ENCODE results near the gene CDK5.
"Not testable (repeated sequence)": the region's sequence is repeated elsewhere in the genome, so short reads cannot be mapped to it uniquely, and the experiment has no call there.

CDK5 gene

DNA sequence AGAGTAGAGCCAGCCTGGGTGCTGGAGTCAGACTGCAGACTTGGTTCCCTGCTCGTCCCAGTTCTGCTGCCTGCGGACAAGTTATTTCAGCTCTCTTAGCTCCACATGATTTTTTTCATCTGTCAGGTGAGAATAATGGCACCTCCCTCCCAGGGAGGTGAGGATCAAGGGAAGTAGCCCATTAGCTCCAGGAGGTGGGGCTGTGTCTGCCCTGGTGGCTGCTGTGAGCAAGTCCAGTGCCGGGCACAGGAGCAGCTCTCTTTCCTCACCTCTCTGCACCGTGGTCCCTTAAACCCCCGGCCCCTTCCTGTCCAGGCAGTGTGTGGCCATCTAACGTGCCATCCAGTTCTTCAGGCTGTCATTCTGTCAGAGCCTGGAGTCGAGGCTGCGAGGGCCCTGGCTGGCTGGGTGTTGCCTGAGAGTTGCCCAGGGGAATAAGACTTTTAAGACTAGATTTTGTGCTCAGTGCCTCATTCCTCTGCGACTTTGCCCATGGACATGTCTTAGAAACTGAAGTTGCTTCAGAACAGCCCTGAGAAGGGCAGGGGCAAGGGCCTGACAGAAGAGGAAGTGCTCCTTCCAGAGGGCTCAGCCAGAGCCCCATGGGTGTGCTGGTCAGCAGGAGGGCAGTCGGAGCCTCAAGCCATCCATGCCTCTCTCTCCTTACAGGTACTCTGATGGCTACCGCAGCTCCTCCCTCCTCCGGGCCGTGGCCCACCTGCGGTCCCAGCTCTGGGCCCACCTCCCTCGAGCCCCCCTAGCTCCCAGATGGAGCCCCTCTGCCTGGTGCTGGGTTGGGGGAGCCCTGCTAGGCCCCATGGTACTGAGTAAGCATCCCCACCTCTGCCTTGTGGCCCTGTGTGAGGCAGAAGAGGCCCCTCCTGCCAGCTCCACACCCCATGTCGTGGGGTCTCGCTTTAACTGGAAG is 24.5 kb downstream of the CDK5 start:
- DNase-seq: no peak

- no peak for DNase-seq
Observed at GRCh38 chr7:151031011-151031410, 26.7 kb downstream of the CDK5 start.

DNA sequence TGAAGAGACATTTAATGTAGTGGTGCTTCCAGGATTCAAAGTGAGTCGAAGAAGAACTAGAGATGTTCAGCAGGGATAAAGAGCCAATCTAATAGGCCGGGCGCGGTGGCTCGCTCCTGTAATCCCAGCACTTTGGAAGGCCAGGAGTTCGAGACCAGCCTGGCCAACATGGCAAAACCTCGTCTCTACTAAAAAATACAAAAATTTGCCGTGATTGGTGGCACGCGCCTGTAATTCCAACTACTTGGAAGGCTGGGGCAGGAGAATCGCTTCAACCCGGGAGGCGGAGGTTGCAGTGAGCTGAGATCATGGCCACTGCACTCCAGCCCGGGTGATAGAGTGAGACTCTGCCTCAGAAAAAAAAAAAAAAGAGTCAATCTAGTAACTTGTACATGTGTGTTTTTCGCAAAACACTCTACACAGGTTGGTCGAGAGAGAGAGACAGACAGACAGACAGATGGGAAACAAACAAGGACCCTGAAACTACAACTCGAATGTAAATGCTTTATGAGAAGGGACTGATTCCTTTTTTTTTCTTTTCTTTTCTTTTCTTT is 28.7 kb downstream of the CDK5 start:
- no peak for DNase-seq

DNA sequence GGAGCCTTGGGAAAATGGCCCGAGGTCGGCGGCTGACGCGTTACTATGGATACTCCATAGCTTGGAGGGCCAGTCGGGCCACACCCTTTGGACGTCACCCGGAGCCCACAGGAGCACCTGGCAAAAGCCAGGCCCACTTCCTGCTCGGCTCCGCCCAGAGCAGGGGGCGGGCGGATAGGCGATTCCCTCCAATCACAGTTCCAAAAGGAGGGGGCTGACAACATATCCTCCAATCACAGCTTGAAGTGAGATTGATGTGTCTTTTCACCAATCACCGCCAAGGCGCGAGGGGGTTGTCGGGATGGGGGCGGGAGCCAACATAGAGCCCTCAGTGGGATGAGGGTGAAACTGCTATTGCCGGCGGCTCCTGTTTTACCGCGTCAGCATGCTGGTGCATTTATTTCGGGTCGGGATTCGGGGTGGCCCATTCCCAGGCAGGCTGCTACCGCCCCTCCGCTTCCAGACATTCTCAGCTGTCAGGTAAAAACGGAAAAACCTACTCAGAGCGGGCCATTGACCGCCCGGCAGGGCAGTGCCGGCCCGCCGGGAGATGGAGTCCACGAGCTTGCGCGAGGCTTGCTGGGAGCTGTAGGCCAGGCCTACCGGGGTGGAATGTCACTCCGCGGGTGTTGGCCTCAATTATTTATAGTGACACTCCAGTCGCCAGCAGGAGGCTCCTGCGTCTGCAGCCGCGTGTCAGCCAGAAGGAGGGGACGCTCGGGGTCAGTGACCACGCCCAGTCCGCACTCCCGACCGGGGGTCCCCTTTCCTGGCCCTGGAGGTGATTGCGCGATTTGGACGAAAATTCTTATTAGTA is 29.4 kb downstream of the CDK5 start, which contains the start of gene ABCB8:
Gene ABCB8, plus strand, starts transcription at position 320 of the 817 bp plus-strand sequence. Its CDS starts 66 bp downstream, at position 386.
- peak; percentile 88 to 95 (median 92) for DNase-seq

GRCh38 chr7:151027728-151028130 is 30.0 kb downstream of the CDK5 start:
- not testable (repeated sequence) for DNase-seq

DNA sequence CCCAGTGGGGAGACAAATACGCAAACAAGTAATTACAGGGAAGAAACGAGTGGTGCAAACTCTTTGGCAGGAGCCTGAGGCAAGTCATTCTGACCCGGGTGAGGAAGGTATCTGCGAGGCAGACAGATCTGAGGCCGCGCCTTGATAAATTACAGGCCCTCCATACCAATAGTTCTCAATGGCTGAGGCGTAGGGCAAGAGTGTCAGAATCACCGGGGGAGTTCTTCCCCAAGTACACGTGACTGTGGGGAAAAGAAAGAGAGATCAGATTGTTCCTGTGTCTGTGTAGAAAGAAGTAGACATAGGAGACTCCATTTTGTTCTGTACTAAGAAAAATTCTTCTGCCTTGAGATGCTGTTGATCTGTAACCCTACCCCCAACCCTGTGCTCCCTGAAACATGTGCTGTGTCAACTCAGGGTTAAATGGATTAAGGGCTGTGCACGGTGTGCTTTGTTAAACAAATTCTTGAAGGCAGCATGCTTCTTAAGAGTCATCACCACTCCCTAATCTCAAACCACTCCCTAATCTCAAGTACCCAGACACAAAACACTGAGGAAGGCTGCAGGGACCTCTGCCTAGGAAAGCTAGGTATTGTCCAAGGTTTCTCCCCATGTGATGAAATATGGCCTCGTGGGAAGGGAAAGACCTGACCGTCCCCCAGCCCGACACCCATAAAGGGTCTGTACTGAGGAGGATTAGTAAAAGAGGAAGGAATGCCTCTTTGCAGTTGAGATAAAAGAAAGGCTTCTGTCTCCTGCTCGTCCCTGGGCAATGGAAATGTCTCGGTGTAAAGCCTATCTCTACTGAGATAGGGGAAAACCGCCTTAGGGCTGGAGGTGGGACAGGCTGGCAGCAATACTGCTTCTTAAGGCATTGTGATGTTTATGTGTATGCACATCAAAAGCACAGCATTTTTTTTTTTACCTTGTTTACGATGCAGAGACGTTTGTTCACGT is 30.6 kb downstream of the CDK5 start:
- not testable (repeated sequence) for DNase-seq

DNA sequence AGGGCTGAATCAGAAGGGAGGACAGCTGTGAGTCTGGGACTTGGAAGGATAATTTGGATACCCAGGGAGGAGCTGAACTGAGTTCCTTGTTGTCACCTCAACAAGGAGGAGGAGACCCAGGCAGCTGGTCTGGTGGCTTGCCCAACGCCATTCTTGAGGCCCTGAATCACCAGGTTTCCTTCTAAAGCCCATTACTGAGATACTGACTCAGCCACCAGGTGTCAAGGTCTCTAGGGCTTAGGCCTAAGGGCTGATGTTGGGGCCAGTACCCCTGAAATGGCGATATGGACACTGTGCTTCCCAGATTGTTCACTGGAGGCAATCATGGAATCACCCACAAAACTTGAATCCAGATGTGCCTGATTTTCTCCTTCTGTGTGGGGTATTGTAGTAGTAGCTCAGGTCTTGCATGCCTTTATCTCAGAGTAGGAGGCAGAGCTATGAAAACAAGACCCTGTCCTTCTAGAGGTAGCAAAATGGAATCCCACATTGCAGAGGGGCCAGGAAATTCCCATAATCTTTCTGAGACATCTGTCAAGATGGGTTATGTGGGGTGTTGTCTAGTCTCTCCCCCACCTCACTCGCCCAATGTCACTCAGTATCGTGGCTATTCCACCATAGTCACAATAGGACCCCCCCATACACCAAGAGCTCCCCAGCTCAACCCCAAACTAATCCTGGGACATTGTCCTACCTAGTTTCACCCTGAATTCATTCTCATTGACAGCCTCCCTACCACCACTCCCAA is 31.6 kb downstream of the CDK5 start:
- DNase-seq: no peak

DNA sequence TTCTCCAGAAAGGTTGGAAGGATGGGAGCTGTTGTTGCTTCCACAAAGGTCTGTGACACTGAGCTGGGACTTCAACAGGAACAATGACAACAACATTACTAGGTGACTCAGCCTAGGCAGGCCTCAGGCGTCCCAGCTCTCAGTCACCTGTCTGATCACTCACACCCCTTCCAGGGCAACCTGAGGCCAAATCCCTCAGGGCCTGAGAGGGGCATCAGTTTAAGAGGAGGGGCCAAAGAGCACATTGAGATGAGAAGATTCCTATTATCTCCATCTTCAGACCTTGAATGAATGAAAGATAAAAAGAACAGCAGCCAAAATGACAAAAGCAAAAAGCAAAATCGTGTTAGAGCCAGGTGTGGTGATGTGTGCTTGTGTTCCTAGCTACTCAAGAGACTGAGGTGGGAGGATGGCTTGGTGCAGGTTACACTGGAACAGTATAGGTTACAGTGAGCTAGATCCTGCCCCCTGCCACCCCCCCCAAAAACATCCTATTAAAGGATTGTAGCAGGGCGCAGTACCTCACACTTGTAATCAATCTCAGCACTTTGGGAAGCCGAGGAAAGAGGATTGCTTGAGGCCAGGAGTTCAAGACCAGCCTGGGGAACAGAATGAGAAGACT is 33.2 kb downstream of the CDK5 start, which contains the start of gene ATG9B:
Gene ATG9B, minus strand, starts transcription at position 60 of the 622 bp plus-strand sequence. CDS start 71 bp downstream, outside the sequence.
- DNase-seq: no peak

DNA sequence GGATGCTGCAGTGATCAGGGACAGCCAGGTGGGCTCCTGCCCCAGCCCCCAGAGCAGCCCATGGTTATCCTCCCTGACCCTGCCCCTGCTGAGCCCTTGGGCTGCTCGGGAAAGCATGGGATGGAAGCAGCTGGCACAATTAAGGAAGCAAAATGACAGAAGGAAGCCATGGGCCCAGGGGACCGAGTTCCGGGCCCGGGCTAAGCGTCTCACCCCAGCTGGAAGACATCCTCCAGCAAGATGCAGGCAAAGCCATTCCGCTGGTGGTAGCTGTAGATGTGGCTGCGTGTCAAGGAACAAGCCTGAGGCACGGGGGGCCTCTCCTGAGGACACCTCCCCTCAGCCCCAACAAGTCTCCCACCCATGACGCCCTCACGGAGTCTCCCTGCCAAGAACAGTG is 34.5 kb downstream of the CDK5 start:
- DNase-seq: no peak

GRCh38 chr7:151020231-151020630 is 37.5 kb downstream of the CDK5 start:
- DNase-seq: no peak

- DNase-seq: no peak
Observed at GRCh38 chr7:151019130-151019447, 38.6 kb downstream of the CDK5 start.

- peak in 1 of 4 experiments; percentile 50 for DNase-seq
Observed at GRCh38 chr7:151018421-151019129, 39.1 kb downstream of the CDK5 start.

GRCh38 chr7:151017953-151018420 is 39.7 kb downstream of the CDK5 start:
- DNase-seq: peak; percentile 50 to 78 (median 68)

GRCh38 chr7:151017370-151017952 is 40.2 kb downstream of the CDK5 start:
- DNase-seq: no peak

GRCh38 chr7:151016942-151017341 is 40.8 kb downstream of the CDK5 start:
- no peak for DNase-seq

GRCh38 chr7:151016505-151016904 is 41.2 kb downstream of the CDK5 start:
- DNase-seq: no peak

DNA sequence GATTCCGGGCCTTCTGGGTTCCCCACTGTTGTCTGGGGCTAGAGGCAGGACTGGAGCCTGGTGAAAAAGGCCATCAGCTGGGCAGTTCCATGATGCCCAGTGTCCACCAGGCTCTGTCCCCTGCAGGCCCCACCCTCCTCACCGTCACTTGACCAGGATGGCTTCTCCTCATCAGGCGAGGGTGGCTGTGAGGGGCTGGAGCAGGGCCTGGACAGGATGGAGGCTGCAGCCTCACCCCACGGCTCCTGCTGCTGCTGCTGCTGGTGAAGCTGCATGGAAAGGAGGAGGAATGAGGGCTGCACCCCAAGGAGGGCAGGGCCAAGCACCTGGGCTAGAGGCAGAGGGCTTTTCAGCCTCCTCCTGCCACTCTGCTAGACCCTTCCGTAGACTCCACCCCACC is 41.7 kb downstream of the CDK5 start:
- no peak for DNase-seq

DNA sequence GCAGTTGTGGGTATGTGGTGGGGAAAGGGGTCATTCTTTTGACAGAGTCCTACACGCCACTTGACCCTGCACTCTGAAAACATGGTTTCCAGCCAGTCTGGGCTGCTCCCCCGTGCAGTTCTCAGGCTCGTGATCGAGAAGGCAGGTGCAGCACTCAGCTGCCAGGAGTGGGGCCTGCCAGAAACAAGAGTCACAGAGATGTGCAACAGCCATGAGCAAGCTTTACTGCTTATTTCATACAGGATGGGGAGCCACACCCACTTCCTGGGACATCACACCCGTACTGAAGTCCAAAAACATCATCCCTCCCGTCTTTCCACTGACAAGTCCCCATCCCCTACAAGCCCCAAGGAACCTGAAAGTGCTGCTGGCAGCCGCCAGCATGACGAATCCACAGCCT is 42.7 kb downstream of the CDK5 start:
- peak in 1 of 4 experiments; percentile 23 for DNase-seq

DNA sequence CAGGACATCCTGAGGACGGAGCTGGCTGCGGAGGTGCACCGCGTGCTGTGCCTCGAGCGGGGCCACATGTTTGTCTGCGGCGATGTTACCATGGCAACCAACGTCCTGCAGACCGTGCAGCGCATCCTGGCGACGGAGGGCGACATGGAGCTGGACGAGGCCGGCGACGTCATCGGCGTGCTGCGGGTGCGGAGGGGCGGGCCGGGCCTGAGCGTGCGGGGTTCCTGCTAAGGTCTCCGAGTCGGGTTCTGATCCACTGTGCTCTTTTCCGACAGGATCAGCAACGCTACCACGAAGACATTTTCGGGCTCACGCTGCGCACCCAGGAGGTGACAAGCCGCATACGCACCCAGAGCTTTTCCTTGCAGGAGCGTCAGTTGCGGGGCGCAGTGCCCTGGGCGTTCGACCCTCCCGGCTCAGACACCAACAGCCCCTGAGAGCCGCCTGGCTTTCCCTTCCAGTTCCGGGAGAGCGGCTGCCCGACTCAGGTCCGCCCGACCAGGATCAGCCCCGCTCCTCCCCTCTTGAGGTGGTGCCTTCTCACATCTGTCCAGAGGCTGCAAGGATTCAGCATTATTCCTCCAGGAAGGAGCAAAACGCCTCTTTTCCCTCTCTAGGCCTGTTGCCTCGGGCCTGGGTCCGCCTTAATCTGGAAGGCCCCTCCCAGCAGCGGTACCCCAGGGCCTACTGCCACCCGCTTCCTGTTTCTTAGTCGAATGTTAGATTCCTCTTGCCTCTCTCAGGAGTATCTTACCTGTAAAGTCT is 43.8 kb downstream of the CDK5 start:
- peak; percentile 41 to 82 (median 68) for DNase-seq
